Measurements from ENCODE around the gene AWAT1.
"Not testable (repeated sequence)": the region's sequence is repeated elsewhere in the genome, so short reads cannot be mapped to it uniquely, and the experiment has no call there.

The AWAT1 gene

GRCh38 chrX:70262952-70263567 is 28.6 kb downstream of the AWAT1 start:
- DNase-seq (ENCODE audit: low spot score), result peak; percentile 36

GRCh38 chrX:70264784-70265183 is 30.3 kb downstream of the AWAT1 start:
- DNase-seq (ENCODE audit: low spot score), result no peak

GRCh38 chrX:70268034-70268433 is 33.6 kb downstream of the AWAT1 start, which contains the start of gene ARR3:
TSS of gene ARR3 (plus strand) at chrX:70268334. CDS start at chrX:70269386, 1,052 bp downstream.
- DNase-seq (ENCODE audit: low spot score), result no peak

- not testable (repeated sequence) for DNase-seq (ENCODE audit: low spot score)
These were observed 39.6 kb downstream of the AWAT1 start for GRCh38 chrX:70274029-70274428.

- no peak for DNase-seq (ENCODE audit: low spot score)
These were observed 44.6 kb downstream of the AWAT1 start for GRCh38 chrX:70279081-70279480.

DNA sequence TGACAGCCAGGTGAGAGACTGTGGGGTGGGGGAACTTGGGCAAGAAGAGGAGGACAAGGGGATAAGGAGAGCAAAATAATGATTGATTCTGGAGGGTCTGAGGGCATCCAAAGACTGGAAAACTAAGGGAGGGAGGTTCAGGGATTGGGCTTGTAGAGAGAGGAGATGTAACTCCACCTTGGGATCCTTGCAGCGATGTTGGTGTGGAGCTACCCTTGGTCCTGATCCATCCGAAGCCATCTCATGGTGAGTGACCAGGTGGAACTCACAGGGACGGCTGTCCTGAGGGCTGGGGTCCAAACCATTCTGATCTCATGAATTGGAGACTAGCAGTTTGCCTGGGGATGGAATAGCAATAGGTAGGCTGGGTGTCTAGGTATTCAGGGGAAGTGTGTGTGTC is 46.1 kb downstream of the AWAT1 start:
- DNase-seq (ENCODE audit: low spot score), result no peak

- DNase-seq (ENCODE audit: low spot score), result no peak
These were observed 47.5 kb downstream of the AWAT1 start, which contains the start of gene RAB41 for GRCh38 chrX:70281951-70282350. TSS of gene RAB41 (plus strand) at chrX:70282172. CDS start at chrX:70282218, 46 bp downstream.

DNA sequence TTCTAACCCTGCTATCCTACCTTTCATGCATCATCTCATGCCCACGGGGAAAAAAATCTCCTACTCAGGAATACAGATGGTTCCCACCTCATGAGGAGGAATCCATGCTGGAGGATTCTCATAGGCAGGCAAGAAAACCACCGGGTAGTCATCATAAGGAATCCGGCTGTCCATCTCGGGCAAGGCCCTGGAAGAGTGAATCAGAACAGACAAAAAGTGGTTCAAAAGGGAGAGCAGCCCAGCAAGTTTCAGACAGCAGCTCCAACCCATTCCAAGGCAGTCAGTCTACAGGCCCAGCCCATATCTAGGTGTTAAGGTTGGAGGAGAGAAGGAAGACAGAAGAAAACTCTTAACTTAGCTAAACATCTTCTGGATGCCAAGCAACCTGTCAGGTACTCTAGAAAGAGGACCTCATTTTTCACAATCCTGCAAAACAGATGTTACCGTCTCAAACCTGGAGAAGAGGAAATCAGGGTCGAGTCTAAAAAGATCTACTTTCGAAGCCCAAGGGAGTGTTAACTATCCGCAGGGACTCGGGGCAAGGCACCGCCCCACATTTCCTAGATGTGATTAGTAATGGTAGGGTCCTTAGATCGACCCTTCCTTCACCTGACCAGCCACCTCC is 54.8 kb downstream of the AWAT1 start:
- DNase-seq (ENCODE audit: low spot score), result no peak
